GM12878 (cell line): ENCODE measurements around the gene MRNIP. TPM values are rescaled to one million over a fixed set of nuclear protein-coding genes. Genes with fewer than 3 reads are reported as not detected.

ENCODE experiments used
- CBX5 ChIP-seq: sonication (generic); IDR thresholded peaks from 2 replicates; pipeline ENCODE4 v1.6.1; 2016; ENCODE audit warnings: low read depth, moderate library complexity, mild to moderate bottlenecking, inconsistent platforms
- CEBPB ChIP-seq, 2 experiments: fragments of 150-350 bp in 1 of 2; IDR thresholded peaks; 2 replicates each; pipeline ENCODE4 v1.6.1; 2012 to 2014; ENCODE audit warnings: low read depth in 2 of 2, low read length in 2 of 2, borderline replicate concordance in 1 of 2, inconsistent platforms in 1 of 2
- CTCF ChIP-seq, 3 experiments: IDR thresholded peaks in 2 of 3; conservative IDR thresholded peaks in 1 of 3; 2 replicates each; pipeline ENCODE4 v1.5.1; 2011; ENCODE audit warnings: low read depth in 3 of 3, low read length in 3 of 3, mild to moderate bottlenecking in 3 of 3, control low read depth in 2 of 3, moderate library complexity in 2 of 3, inconsistent platforms in 1 of 3, mixed read lengths in 1 of 3; ENCODE audit not compliant: control insufficient read depth in 2 of 3, insufficient read depth in 1 of 3; ENCODE audit errors: extremely low read depth in 1 of 3
- IRF4 ChIP-seq: IDR thresholded peaks from 2 replicates; pipeline ENCODE4 v1.6.1; 2011; ENCODE audit warnings: low read depth, low read length
- RAD21 ChIP-seq: IDR thresholded peaks from 2 replicates; pipeline ENCODE4 v1.6.1; 2011; ENCODE audit warnings: mild to moderate bottlenecking, low read depth, low read length, moderate library complexity; ENCODE audit not compliant: insufficient read depth
- SRF ChIP-seq, 2 experiments: IDR thresholded peaks; 2 replicates each; pipeline ENCODE4 v1.6.1; 2011; ENCODE audit warnings: low read depth in 2 of 2, low read length in 2 of 2, mild to moderate bottlenecking in 1 of 2, moderate library complexity in 1 of 2
- polyA plus RNA-seq, 11 experiments: library from polyadenylated mRNA; depleted of rRNA in 4 of 11; unstranded in 6 of 11; stranded (reverse) in 5 of 11; fragments of >200 nt; fragmentation: Nextera tagmentation in 4 of 11; fragmentation: Illumina TruSeq in 1 of 11; extraction: Ambion mirVana in 4 of 11; extraction: Trizol in 1 of 11; gene quantifications; 1 replicate in 1 of 11; 2 replicates in 10 of 11; pipeline versions ENCODE4 v1.2.1 to v1.2.3, GENCODE V29; 2011 to 2016; ENCODE audit warnings: inconsistent platforms in 2 of 11, missing spikeins in 2 of 11, low read depth in 1 of 11
- total RNA-seq, 4 experiments: library from RNA; depleted of rRNA in 3 of 4; stranded (reverse); fragments of >200 nt in 3 of 4; fragmentation: Illumina TruSeq in 1 of 4; extraction: Trizol in 1 of 4; gene quantifications; 2 replicates each; pipeline versions ENCODE4 v1.2.1 to v1.2.3, GENCODE V29; 2013 to 2021
- TF ChIP-seq, protein P1 (sequence below): fragments of 450-650 bp; IDR thresholded peaks from 2 replicates; pipeline ENCODE4 v1.6.1; 2017; ENCODE audit warnings: mild to moderate bottlenecking, moderate library complexity

The MRNIP gene
- total and polyA plus RNA-seq, 10 of the 15 experiments (the other 5 are each of a cell fraction or from before 2014, with no cell fraction given) = 2.4 to 30.4 (median 13.1) TPM

DNA sequence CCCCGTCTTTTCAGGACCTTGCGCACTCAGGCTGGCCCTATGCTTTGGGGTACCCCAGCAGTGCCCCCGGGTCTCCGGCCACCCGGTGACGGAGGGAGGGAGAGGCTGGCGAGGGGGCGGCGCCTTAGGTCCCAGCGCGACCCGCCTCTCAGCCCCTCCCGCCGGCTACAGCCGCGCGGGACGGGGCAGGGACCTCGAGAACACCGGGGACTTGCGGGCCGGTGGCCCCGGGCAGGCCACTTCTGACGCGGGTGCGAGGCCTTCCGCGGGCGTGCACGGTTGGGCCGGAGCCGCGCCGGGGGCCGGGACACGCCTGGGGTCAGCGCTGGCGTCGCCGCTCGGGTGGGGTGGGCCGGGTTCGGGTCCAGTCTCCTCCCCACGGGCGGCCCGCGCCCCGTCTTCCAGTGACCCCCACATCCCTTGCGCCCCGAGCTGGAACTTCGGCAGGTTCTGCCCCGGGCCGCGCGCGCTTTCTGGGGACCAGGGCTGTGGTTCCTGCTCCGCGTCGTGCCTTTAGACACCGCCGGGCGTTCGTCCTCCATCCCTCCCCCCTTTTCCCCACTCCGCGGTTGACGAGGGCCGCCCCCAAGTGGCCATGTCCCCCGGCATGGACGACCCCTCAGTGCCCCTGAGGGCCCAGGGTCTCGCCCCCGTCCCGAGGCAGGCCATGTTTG, 41.7 kb downstream of the MRNIP start (continued):
- 0 out of 6 replicates have a peak, but pooled peaks of 2 of the 3 experiments have one; percentile 6 to 13 for TF ChIP-seq CTCF (IDR thresholded peaks at IDR 0.05 in 2 of 3, conservative IDR thresholded peaks at IDR 0.05 in 1 of 3; ENCODE audit: control insufficient read depth in 2 of 3, extremely low read depth in 1 of 3, insufficient read depth in 1 of 3, low read depth in 3 of 3, low read length in 3 of 3)
- no peak for TF ChIP-seq CEBPB (IDR thresholded peaks at IDR 0.05; ENCODE audit: borderline replicate concordance in 1 of 2, low read depth in 2 of 2, low read length in 2 of 2)
- TF ChIP-seq CBX5 = no peak
- TF ChIP-seq RAD21 = no peak; the same call in 1 of the 2 replicates
- TF ChIP-seq SRF (IDR thresholded peaks at IDR 0.05; ENCODE audit: low read depth in 2 of 2, low read length in 2 of 2) = no peak
- TF ChIP-seq, protein P1, sequence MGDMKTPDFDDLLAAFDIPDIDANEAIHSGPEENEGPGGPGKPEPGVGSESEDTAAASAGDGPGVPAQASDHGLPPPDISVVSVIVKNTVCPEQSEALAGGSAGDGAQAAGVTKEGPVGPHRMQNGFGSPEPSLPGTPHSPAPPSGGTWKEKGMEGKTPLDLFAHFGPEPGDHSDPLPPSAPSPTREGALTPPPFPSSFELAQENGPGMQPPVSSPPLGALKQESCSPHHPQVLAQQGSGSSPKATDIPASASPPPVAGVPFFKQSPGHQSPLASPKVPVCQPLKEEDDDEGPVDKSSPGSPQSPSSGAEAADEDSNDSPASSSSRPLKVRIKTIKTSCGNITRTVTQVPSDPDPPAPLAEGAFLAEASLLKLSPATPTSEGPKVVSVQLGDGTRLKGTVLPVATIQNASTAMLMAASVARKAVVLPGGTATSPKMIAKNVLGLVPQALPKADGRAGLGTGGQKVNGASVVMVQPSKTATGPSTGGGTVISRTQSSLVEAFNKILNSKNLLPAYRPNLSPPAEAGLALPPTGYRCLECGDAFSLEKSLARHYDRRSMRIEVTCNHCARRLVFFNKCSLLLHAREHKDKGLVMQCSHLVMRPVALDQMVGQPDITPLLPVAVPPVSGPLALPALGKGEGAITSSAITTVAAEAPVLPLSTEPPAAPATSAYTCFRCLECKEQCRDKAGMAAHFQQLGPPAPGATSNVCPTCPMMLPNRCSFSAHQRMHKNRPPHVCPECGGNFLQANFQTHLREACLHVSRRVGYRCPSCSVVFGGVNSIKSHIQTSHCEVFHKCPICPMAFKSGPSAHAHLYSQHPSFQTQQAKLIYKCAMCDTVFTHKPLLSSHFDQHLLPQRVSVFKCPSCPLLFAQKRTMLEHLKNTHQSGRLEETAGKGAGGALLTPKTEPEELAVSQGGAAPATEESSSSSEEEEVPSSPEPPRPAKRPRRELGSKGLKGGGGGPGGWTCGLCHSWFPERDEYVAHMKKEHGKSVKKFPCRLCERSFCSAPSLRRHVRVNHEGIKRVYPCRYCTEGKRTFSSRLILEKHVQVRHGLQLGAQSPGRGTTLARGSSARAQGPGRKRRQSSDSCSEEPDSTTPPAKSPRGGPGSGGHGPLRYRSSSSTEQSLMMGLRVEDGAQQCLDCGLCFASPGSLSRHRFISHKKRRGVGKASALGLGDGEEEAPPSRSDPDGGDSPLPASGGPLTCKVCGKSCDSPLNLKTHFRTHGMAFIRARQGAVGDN = 0 out of 2 replicates have a peak, but pooled peaks have one; percentile 35
- no peak for TF ChIP-seq IRF4
- TF ChIP-seq, all 136 proteins: peak for 5
